GM19025 (cell line): Measurements from ENCODE around the gene AHSG.

Experiments
- ATAC-seq: cut with Tn5 transposase; IDR thresholded peaks from one replicate; pipeline ENCODE4 v1.9.1; 2021; ENCODE audit warnings: mild to moderate bottlenecking, low read depth, moderate library complexity; ENCODE audit not compliant: unreplicated experiment

Gene AHSG

GRCh38 chr3:186670155-186670554 is 57.3 kb downstream of the AHSG start:
- ATAC-seq, result no peak
